Measurements from ENCODE around the gene PIANP. TPM values are rescaled to one million over a fixed set of nuclear protein-coding genes. Genes with fewer than 3 reads are reported as not detected.

PIANP gene
- total RNA-seq, 1 donor from 2014 or later = 3.6 TPM

GRCh38 chr12:6736754-6737153 is 36.1 kb upstream of the PIANP start:
- Mint-ChIP-seq H3K36me3 (ENCODE audit: low read depth, unreplicated experiment) (peaks cover 4% of the 10 kb centered on the region), H3K27me3 (ENCODE audit: low read depth, unreplicated experiment) (no peaks in the 10 kb centered on the region), H3K27ac (ENCODE audit: unreplicated experiment) (no peak overlapping the region), H3K9me3 (ENCODE audit: unreplicated experiment) (no peaks in the 10 kb centered on the region), H3K4me1 (ENCODE audit: low read depth, unreplicated experiment) (peaks cover 2% of the 10 kb centered on the region), H3K4me3 (ENCODE audit: unreplicated experiment) (no peak overlapping the region)
- peaks cover 3% of the 10 kb centered on the region for H4K20me1 ChIP-seq (ENCODE audit: insufficient read depth, low read length)
- no peaks in the 10 kb centered on the region for H3K9me3 ChIP-seq (ENCODE audit: insufficient read depth, low read depth, low read length)
- no peak overlapping the region for H3K27ac ChIP-seq (ENCODE audit: low read depth, low read length)
- no peak for FAIRE-seq
- no peak for TF ChIP-seq CTCF (IDR thresholded peaks at IDR 0.05; ENCODE audit: insufficient read depth, low read depth, low read length)
- TF ChIP-seq EZH2 (IDR thresholded peaks at IDR 0.05; ENCODE audit: insufficient read depth, low read length) = no peak
- H3K4me1 ChIP-seq (ENCODE audit: insufficient read depth, low read length) = no peaks in the 10 kb centered on the region
- DNase-seq (ENCODE audit: low read depth) = no peak
- H3K9ac ChIP-seq (ENCODE audit: low read length) = no peak overlapping the region
- H3K27me3 ChIP-seq (ENCODE audit: insufficient read depth, low read length) = no peaks in the 10 kb centered on the region
- H3K4me2 ChIP-seq (ENCODE audit: low read length) = no peak overlapping the region
- peaks cover under 1% of the 10 kb centered on the region for H3K36me3 ChIP-seq (ENCODE audit: insufficient read depth, low read length)
- no peak overlapping the region for H2AFZ ChIP-seq (ENCODE audit: low read depth, low read length)
- no peaks in the 10 kb centered on the region for H3K79me2 ChIP-seq (ENCODE audit: insufficient read depth, low read length)
- no peak overlapping the region for H3K4me3 ChIP-seq (ENCODE audit: insufficient read depth, low read depth, low read length)

- H3K4me3 ChIP-seq (ENCODE audit: insufficient read depth, low read depth, low read length) = no peak overlapping the region
- Mint-ChIP-seq H3K4me1 (ENCODE audit: low read depth, unreplicated experiment) (peaks cover 2% of the 10 kb centered on the region), H3K27ac (ENCODE audit: unreplicated experiment) (peak overlapping the region; percentile 86), H3K36me3 (ENCODE audit: low read depth, unreplicated experiment) (peaks cover 8% of the 10 kb centered on the region), H3K27me3 (ENCODE audit: low read depth, unreplicated experiment) (no peaks in the 10 kb centered on the region), H3K9me3 (ENCODE audit: unreplicated experiment) (no peaks in the 10 kb centered on the region), H3K4me3 (ENCODE audit: unreplicated experiment) (no peak overlapping the region)
- TF ChIP-seq EZH2 (IDR thresholded peaks at IDR 0.05; ENCODE audit: insufficient read depth, low read length) = no peak
- TF ChIP-seq CTCF (IDR thresholded peaks at IDR 0.05; ENCODE audit: insufficient read depth, low read depth, low read length) = peak; percentile 70
- no peaks in the 10 kb centered on the region for H3K27me3 ChIP-seq (ENCODE audit: insufficient read depth, low read length)
- no peaks in the 10 kb centered on the region for H3K9me3 ChIP-seq (ENCODE audit: insufficient read depth, low read depth, low read length)
- H2AFZ ChIP-seq (ENCODE audit: low read depth, low read length) = no peak overlapping the region
- H3K4me1 ChIP-seq (ENCODE audit: insufficient read depth, low read length) = no peaks in the 10 kb centered on the region
- peak overlapping the region; percentile 57 for H3K4me2 ChIP-seq (ENCODE audit: low read length)
- DNase-seq (ENCODE audit: low read depth) (peak; percentile 39), FAIRE-seq (peak; percentile 59)
- no peak overlapping the region for H3K27ac ChIP-seq (ENCODE audit: low read depth, low read length)
- H3K79me2 ChIP-seq (ENCODE audit: insufficient read depth, low read length) = no peaks in the 10 kb centered on the region
- H4K20me1 ChIP-seq (ENCODE audit: insufficient read depth, low read length) = peaks cover 3% of the 10 kb centered on the region
- no peak overlapping the region for H3K9ac ChIP-seq (ENCODE audit: low read length)
- H3K36me3 ChIP-seq (ENCODE audit: insufficient read depth, low read length) = peaks cover 12% of the 10 kb centered on the region
Measured at GRCh38 chr12:6735448-6736191, 35.0 kb upstream of the PIANP start.
